ENCODE measurements around the gene MARCKS. TPM values are rescaled to one million over a fixed set of nuclear protein-coding genes. Genes with fewer than 3 reads are reported as not detected.

Gene MARCKS
- total and polyA plus RNA-seq, 2 donors (not counting 3 experiments of a cell fraction or from before 2014, with no cell fraction given): 59.5 to 315 TPM

DNA sequence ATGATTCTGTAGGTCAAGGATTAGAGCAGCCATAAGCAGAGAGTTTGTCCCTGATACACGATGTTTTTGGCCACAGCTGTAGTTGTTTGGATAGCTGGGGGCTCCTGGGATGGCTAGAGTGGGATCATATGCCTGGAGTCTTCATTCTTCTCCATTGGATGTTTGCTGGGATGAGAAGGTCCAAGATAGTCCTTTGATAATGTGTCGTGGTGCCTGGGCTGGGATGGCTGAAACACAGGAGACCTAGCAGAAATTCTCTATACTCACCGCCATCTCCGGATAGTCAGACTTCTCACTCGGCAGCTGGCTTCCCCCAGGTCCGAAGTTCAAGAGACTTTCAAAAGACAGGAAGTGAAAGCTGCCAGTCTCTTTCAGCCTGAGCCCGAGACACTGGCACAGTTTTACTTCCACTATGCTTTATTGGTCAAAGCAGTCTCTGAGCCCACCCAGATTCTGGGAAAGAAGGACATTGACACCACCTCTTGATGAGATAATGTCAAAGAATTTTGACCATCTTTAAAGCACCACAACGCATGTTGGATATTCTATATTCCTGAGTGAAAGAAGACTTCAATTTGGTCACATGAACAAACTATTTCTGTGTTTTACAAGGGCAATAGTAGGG, 16.0 kb downstream of the MARCKS start:
- peak; percentile 37 for FAIRE-seq
- TF ChIP-seq FOS (IDR thresholded peaks at IDR 0.05; ENCODE audit: borderline replicate concordance, insufficient read depth, low read length) (no peak), JUN (IDR thresholded peaks at IDR 0.05; ENCODE audit: borderline replicate concordance, insufficient read depth, insufficient read length, low read depth) (no peak), EZH2 (IDR thresholded peaks at IDR 0.05; ENCODE audit: borderline replicate concordance, low read depth, low read length, severe bottlenecking) (no peak), GATA2 (IDR thresholded peaks at IDR 0.05; ENCODE audit: insufficient read depth, insufficient read length, low read depth, low read length) (no peak)
- H3K9me3 ChIP-seq (replicated peaks; ENCODE audit: control insufficient read depth, insufficient read depth, low read length): no peaks in the 10 kb centered on the region
- H4K20me1 ChIP-seq (replicated peaks; ENCODE audit: control insufficient read depth, extremely low read depth, insufficient read depth, low read length): no peaks in the 10 kb centered on the region
- H3K27me3 ChIP-seq (ENCODE audit: control insufficient read depth in 2 of 2, insufficient read depth in 2 of 2, low read length in 2 of 2): no peaks in the 10 kb centered on the region
- no peak overlapping the region for H3K9ac ChIP-seq (replicated peaks; ENCODE audit: extremely low read depth, insufficient read depth, low read length)
- no peak overlapping the region for H3K27ac ChIP-seq (ENCODE audit: insufficient read depth, low read depth, low read length)
- no peaks in the 10 kb centered on the region for H3K9me1 ChIP-seq (replicated peaks; ENCODE audit: control insufficient read depth, extremely low read depth, insufficient read depth, low read length)
- CTCF ChIA-PET: interaction anchor here (1.0 kb wide), 1 partner anchor 14 kb away, joined by 3 read pairs; no protein-coding TSS in a partner anchor
- no TSS peak for BruUV-seq (replicated peaks)
- H3K4me1 ChIP-seq (ENCODE audit: control insufficient read depth, extremely low read depth, insufficient read depth, low read length): no peaks in the 10 kb centered on the region
- H2AFZ ChIP-seq (ENCODE audit: low read depth, low read length): peak overlapping the region; percentile 32
- dilution Hi-C loops (cut with MboI; ENCODE audit: extremely low pct_ligation_motif_present, low sequenced_read_pairs): no loop called here
- DNase-seq (ENCODE audit: low read depth, low spot score): peak; percentile 49
- POLR2A ChIA-PET: no interaction called here
- intact Hi-C loops (cut with micrococcal nuclease): no loop called here
- no peak overlapping the region for H3K4me3 ChIP-seq (replicated peaks in 1 of 3; ENCODE audit: insufficient read depth in 1 of 3, low read depth in 1 of 3, low read length in 3 of 3)
- H3K4me2 ChIP-seq (ENCODE audit: insufficient read depth, low read length): no peak overlapping the region
- no peaks in the 10 kb centered on the region for H3K79me2 ChIP-seq (ENCODE audit: control insufficient read depth, insufficient read depth, low read length)
- no peaks in the 10 kb centered on the region for H3K36me3 ChIP-seq (ENCODE audit: control insufficient read depth in 2 of 2, extremely low read depth in 1 of 2, insufficient read depth in 2 of 2, low read length in 2 of 2)

DNA sequence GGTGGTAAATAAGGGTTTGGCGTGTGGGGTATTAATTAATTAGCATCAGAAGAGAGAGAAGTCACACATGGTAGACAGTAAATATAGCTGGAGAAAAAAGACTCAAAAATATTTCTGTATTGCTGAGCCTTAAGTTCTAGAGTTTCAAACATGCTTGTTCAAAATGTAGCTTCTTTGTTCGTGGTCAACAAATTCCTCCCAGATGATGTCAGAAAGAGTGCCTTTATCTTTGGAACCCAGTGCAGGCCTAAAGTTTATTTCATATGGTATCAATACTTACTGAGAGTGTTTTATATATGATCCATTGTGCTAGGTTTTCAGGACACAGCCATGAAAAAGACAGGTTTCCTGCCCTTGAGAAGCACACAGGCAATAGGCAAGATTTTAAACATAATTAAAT, 18.3 kb downstream of the MARCKS start:
- TF ChIP-seq POLR2AphosphoS5 (IDR thresholded peaks at IDR 0.05; ENCODE audit: insufficient read depth, low read depth, low read length) (no peak), GATA2 (IDR thresholded peaks at IDR 0.05; ENCODE audit: insufficient read depth, insufficient read length, low read depth, low read length) (no peak), FOS (IDR thresholded peaks at IDR 0.05; ENCODE audit: borderline replicate concordance, insufficient read depth, low read length) (no peak)
- TF ChIP-seq, protein P1, sequence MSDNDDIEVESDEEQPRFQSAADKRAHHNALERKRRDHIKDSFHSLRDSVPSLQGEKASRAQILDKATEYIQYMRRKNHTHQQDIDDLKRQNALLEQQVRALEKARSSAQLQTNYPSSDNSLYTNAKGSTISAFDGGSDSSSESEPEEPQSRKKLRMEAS (IDR thresholded peaks at IDR 0.05; ENCODE audit: insufficient read depth, insufficient read length): no peak
- BruUV-seq (replicated peaks): no TSS peak
- Histone ChIP-seq H2AFZ (ENCODE audit: low read depth, low read length) (no peak overlapping the region), H3K4me3 (replicated peaks in 1 of 3; ENCODE audit: insufficient read depth in 1 of 3, low read depth in 1 of 3, low read length in 3 of 3) (no peak overlapping the region), H3K4me2 (ENCODE audit: insufficient read depth, low read length) (no peak overlapping the region), H3K9me1 (replicated peaks; ENCODE audit: control insufficient read depth, extremely low read depth, insufficient read depth, low read length) (no peaks in the 10 kb centered on the region), H3K9me3 (replicated peaks; ENCODE audit: control insufficient read depth, insufficient read depth, low read length) (no peaks in the 10 kb centered on the region), H3K79me2 (ENCODE audit: control insufficient read depth, insufficient read depth, low read length) (no peaks in the 10 kb centered on the region), H4K20me1 (replicated peaks; ENCODE audit: control insufficient read depth, extremely low read depth, insufficient read depth, low read length) (no peaks in the 10 kb centered on the region), H3K36me3 (ENCODE audit: control insufficient read depth in 2 of 2, extremely low read depth in 1 of 2, insufficient read depth in 2 of 2, low read length in 2 of 2) (no peaks in the 10 kb centered on the region), H3K27ac (ENCODE audit: insufficient read depth, low read depth, low read length) (no peak overlapping the region), H3K4me1 (ENCODE audit: control insufficient read depth, extremely low read depth, insufficient read depth, low read length) (peaks cover 9% of the 10 kb centered on the region), H3K27me3 (ENCODE audit: control insufficient read depth in 2 of 2, insufficient read depth in 2 of 2, low read length in 2 of 2) (no peaks in the 10 kb centered on the region), H3K9ac (replicated peaks; ENCODE audit: extremely low read depth, insufficient read depth, low read length) (no peak overlapping the region)
- DNase-seq (ENCODE audit: low read depth, low spot score) (no peak), FAIRE-seq (no peak)
- intact Hi-C loops (cut with micrococcal nuclease): loop anchor here (5.0 kb wide), 1 partner anchor 568 kb away; no protein-coding TSS in a partner anchor
- dilution Hi-C loops (cut with MboI; ENCODE audit: extremely low pct_ligation_motif_present, low sequenced_read_pairs): no loop called here
- POLR2A ChIA-PET: no interaction called here
- CTCF ChIA-PET: interaction anchor here (0.7 to 1.2 kb wide), 5 partner anchors 10 to 32 kb away, joined by 3 read pairs; no protein-coding TSS in a partner anchor

Measured in endothelial cell of umbilical vein (primary cell).